NAMALWA (cell line): ENCODE measurements around the gene GSTM3.
"Not testable (repeated sequence)": the region's sequence is repeated elsewhere in the genome, so short reads cannot be mapped to it uniquely, and the experiment has no call there.

ENCODE experiments used
- DNase-seq: peaks from one replicate; pipeline ENCODE4 v3.0.0-alpha.2; 2015; ENCODE audit warnings: low spot score

GSTM3 gene

GRCh38 chr1:109695138-109695537 lies 45.7 kb downstream of the GSTM3 start:
- DNase-seq: not testable (repeated sequence)

DNA sequence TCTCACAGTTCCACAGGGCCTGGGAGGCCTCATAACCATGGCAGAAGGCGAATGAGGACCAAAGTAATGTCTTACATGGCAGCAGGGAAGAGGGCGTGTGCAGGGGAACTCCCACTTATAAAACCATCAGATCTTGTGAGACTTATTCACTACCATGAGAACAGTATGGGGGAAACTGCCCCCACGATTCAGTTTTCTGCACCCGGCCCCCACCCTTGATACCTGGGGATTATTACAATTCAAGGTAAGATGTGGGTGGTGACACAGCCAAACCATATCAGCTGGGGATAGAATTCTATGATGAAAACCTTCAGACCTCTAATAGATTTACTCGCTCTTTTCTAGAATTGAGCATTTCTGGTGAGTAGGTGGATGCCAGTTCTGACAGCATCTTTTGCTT lies 46.4 kb downstream of the GSTM3 start:
- not testable (repeated sequence) for DNase-seq

GRCh38 chr1:109691759-109692158 lies 49.1 kb downstream of the GSTM3 start:
- no peak for DNase-seq

- no peak for DNase-seq
These were observed 50.9 kb downstream of the GSTM3 start for GRCh38 chr1:109689844-109690405.

DNA sequence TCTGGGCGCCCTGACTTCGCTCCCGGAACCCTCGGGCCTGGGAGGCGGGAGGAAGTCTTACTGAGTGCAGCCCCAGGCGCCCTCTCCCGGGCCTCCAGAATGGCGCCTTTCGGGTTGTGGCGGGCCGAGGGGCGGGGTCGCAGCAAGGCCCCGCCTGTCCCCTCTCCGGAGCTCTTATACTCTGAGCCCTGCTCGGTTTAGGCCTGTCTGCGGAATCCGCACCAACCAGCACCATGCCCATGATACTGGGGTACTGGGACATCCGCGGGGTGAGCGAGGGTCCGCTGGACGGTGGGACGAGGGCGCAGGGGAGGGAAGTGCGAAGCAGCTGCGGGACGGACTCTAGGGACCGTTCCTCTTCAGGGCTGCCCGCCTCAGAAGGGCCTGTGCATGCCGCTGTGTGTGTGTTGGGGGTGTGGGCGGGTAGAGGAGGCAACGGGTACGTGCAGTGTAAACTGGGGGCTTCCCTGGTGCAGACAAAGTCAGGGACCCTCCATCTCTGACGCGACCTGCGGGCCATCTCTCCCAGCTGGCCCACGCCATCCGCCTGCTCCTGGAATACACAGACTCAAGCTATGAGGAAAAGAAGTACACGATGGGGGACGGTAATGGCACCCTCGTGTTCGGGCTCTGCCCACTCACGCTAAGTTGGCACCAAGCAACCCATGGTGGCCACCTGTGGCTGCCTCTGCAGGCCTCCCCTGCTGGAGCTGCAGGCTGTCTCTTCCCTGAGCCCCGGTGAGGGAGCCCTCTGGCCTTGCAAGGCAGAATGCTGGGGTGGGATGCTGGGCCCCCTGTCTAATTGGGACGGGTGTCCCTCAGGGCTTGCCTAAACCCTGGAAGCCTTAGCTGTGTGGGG lies 53.0 kb downstream of the GSTM3 start, which contains the start of gene GSTM1:
Gene GSTM1 (plus strand): TSS at position 177 of the 859 bp plus-strand sequence. CDS start 57 bp downstream, at position 234.
- DNase-seq: peak; percentile 74

DNA sequence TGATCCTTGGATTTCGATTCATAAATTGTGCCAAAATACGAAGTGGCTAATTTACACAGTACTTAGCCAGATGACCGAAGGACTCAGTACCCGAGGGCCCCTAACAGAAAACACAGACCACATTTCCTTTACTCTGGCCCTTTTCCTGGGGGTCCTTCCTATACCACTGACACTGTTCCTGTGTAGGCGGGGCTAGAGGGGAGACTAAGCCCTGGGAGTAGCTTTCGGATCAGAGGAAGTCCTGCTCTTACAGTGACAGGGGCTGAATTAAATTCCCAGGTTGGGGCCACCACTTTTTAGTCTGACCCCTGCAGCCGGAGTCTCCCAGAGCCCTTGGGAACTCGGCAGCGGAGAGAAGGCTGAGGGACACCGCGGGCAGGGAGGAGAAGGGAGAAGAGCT lies 53.7 kb downstream of the GSTM3 start:
- not testable (repeated sequence) for DNase-seq

GRCh38 chr1:109685890-109686289 lies 54.9 kb downstream of the GSTM3 start:
- not testable (repeated sequence) for DNase-seq

- DNase-seq: not testable (repeated sequence)
These were observed 55.4 kb downstream of the GSTM3 start for GRCh38 chr1:109685399-109685798.

- DNase-seq: not testable (repeated sequence)
These were observed 56.1 kb downstream of the GSTM3 start for GRCh38 chr1:109684777-109685176.
